Astrocyte of the cerebellum (primary cell): ENCODE results near the gene MSH2.

Experiments used
- DNase-seq: peaks from one replicate; pipeline ENCODE4 v3.0.0-alpha.2; 2011; ENCODE audit warnings: low read depth
- H3K4me3 ChIP-seq: 2 replicates; pipeline ENCODE4 v1.5.1; 2011; ENCODE audit warnings: mild to moderate bottlenecking, low read depth, low read length, moderate library complexity
- in situ Hi-C: cut with HindIII; loops from 2 replicates; pipeline ENCODE4 v1.10.0; 2017; ENCODE audit warnings: low sequenced_read_pairs
- TF ChIP-seq, protein P1 (sequence below): IDR thresholded peaks from 2 replicates; pipeline ENCODE4 v1.5.1; 2012; ENCODE audit warnings: low read length, low read depth, moderate library complexity, mild to moderate bottlenecking; ENCODE audit errors: missing control alignments

The MSH2 gene

DNA sequence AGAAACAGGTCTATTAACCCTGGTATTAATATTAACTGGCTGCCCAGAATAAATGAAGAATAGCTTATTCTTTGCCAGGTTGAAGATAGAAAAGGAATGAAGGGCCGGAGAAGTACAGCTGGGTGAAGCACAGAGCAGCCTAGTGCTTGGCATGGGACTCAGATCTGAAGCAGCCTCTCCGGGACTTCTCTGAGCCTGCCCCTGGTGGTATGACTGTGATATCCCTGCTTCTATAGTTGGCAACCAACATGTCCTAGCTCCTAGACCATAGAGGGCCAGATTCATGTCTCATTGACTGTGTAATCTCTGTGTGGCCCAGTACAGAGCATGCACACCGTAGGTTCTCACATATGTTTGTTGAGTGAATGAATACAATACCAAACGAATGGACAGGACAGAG, 107.8 kb downstream of the MSH2 start:
- DNase-seq = no peak
- no peak overlapping the region for H3K4me3 ChIP-seq
- in situ Hi-C loops = no loop called here
- TF ChIP-seq, protein P1, sequence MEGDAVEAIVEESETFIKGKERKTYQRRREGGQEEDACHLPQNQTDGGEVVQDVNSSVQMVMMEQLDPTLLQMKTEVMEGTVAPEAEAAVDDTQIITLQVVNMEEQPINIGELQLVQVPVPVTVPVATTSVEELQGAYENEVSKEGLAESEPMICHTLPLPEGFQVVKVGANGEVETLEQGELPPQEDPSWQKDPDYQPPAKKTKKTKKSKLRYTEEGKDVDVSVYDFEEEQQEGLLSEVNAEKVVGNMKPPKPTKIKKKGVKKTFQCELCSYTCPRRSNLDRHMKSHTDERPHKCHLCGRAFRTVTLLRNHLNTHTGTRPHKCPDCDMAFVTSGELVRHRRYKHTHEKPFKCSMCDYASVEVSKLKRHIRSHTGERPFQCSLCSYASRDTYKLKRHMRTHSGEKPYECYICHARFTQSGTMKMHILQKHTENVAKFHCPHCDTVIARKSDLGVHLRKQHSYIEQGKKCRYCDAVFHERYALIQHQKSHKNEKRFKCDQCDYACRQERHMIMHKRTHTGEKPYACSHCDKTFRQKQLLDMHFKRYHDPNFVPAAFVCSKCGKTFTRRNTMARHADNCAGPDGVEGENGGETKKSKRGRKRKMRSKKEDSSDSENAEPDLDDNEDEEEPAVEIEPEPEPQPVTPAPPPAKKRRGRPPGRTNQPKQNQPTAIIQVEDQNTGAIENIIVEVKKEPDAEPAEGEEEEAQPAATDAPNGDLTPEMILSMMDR = no peak

DNA sequence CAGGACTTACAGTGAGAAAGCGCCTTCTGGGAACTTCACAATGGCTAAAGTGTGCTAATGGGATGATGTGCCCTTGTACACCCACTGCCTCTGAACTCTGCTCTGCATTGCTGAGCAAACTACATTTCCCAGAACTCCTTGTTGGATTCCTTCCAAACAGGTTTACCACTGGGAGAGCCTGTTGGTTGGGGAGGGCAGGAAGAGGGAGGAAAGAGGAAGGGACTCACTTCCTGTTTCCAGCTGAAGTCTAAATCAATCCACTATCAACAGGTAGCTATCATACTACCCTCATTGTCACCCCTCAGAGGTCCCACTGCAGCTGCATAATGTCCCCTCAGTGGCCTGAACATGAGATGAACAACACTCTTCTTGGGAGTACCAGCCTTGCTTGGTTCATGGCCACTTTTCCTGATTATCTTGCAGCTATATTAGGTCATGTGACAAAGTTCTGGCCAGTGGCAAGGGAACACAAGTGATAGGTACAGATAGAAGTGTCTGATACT, 109.7 kb downstream of the MSH2 start:
- in situ Hi-C loops = no loop called here
- no peak for DNase-seq
- H3K4me3 ChIP-seq = no peak overlapping the region
- TF ChIP-seq, protein P1 = no peak

DNA sequence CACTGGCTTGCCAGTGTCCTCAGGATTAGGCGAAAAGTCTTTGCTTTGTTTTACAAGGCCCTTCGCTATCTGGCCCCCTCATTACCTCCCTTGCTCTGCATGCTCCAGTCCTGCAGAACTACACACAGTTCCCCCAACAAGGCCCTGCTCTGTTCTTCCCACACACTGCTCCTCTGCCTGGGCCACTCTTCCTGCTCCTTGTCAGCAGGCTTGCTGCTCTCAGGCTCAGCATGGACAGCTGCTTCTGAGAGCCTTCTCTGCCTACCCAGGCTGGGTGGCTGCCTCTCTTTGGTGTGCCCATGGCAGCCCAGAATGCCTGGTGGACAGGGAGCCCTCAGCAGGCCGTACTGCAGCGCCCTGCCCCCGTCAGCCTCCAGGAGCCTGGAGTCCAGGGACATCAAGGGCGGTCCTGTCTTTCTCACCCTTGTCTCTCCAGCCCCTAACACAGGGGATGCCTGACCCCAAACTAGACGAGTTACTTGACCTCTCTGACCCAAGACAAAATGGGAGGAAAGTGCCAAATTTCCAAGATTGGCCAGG, 111.1 kb downstream of the MSH2 start:
- no peak overlapping the region for H3K4me3 ChIP-seq
- TF ChIP-seq, protein P1 = no peak
- DNase-seq = no peak
- in situ Hi-C loops = no loop called here

DNA sequence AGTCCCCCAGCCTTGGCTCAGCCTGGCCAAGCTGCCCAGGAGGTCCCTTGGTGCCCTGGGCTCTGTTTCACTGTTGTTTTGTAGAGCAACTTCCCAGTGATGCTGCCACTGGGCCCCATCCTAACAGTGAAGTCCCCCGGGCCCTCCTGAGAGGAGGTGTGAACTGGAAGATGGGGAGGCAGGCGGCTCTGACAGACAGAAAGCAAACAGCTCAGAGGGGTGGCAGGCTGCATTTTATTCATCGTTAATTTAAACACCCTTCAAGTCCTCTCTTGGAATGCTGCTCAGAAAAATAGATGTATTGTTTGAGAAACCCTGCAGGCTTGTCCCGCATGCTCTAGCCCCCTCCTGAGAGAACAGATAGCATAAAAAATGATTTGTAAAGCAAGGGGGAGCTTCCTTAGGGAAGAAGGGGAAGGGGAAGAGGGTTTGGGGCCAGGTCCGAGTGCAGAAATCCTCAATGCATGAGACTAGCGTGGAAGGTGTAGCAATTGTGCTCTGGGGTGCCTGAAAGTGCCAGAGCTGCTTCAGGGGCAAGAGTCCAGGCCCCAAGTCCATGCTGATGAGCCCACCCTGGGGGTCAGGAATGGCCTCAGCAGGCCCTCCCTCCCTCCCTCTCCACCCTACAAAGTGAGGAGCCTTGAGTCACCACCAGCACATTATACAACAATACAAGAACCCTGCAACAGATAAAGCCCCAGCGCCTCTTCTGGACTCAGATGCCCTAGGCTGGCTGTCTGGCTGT, 113.6 kb downstream of the MSH2 start:
- in situ Hi-C loops = no loop called here
- TF ChIP-seq, protein P1 = no peak
- no peak overlapping the region for H3K4me3 ChIP-seq
- no peak for DNase-seq

DNA sequence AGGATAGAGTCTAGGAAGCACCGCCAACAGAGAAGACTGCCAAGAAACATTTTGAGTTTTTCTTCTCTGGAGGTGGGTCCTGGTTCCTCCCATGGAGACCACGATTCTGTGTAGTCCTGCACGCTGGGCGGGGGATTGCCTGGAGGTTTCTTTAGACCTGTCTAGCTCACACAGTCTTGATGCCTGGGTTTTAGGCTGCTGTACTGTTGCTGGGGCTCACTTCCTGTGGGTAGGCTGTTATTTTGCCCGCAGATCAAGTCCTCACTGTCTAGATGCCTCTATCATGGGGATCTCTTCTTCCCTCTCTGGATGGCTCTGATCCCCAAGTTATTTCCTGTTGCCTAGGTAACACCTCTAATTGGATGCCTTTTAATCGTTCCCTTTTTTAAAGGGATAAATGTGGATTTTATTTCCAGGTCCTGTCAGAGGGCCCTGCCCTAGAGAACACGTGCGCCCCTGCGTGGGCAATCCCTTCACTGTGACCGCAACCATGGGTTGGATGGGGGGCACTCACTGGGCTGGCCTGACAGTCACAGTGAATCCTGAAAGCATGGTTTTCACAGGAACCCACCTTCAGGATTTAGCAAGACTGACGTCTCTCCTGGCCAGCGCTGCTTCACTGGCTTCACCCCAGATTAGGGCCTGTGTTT, 115.7 kb downstream of the MSH2 start:
- TF ChIP-seq, protein P1 = no peak
- no peak overlapping the region for H3K4me3 ChIP-seq
- in situ Hi-C loops = no loop called here
- no peak for DNase-seq

DNA sequence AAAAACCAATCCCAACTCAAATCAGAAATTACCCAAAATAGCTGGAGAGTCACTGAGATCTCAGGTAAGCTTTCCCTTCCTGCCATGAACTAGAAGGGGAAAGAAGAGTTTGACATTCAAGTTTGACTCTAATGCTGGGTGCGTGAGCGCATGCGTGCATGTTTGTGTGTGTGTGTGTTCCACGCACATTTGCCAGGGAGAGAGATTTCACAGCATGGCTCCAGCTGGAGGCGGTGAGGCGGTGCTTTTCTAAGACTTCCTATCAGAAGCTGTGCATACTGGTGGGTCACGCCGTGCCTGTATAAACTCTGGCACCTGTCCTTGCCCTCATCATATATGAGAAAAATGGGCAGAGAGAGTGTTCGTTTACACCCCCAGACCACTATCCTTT, 116.2 kb downstream of the MSH2 start:
- in situ Hi-C loops = no loop called here
- TF ChIP-seq, protein P1 = no peak
- DNase-seq = no peak
- no peak overlapping the region for H3K4me3 ChIP-seq
